Heart left ventricle (tissue), 16 donors: ENCODE measurements around the gene GGACT. TPM values are rescaled to one million over a fixed set of nuclear protein-coding genes. Genes with fewer than 3 reads are reported as not detected.
A peak's percentile ranks its signal among the peaks of the same experiment; 100 is the strongest.

Source experiments
- ATAC-seq, 4 donors: fragments of 200-7000 bp; cut with Tn5 transposase; one replicate each; pipeline ENCODE4 v1.9.1; 2020 to 2022; ENCODE audit warnings: moderate library complexity in 4 of 4, mild to moderate bottlenecking in 3 of 4, moderate number of reproducible peaks in 1 of 4
- DNase-seq, 5 donors: peaks; one replicate each; pipeline ENCODE4 v3.0.0-alpha.2; 2020
- H3K27ac ChIP-seq, 12 donors: fragments of 200-600 bp; sonication (generic) in 4 of 12; one replicate each; pipeline versions ENCODE4 v1.5.0 to v1.8.0; 2016 to 2022; ENCODE audit warnings: mild to moderate bottlenecking in 2 of 12
- H3K27me3 ChIP-seq, 9 donors: fragments of 200-600 bp; sonication (generic) in 2 of 9; one replicate each; pipeline versions ENCODE4 v1.5.1 to v1.8.0; 2016 to 2022; ENCODE audit warnings: mild to moderate bottlenecking in 3 of 9
- H3K36me3 ChIP-seq, 9 donors: fragments of 200-600 bp; sonication (generic) in 2 of 9; one replicate each; pipeline versions ENCODE4 v1.5.0 to v1.8.0; 2018 to 2022; ENCODE audit warnings: mild to moderate bottlenecking in 2 of 9
- H3K4me1 ChIP-seq, 12 donors: fragments of 200-600 bp; sonication (generic) in 4 of 12; one replicate each; pipeline versions ENCODE4 v1.5.0 to v1.8.0; 2016 to 2022; ENCODE audit warnings: mild to moderate bottlenecking in 3 of 12
- H3K4me3 ChIP-seq, 12 donors: fragments of 200-600 bp; sonication (generic) in 4 of 12; one replicate each; pipeline versions ENCODE4 v1.5.0 to v1.8.0; 2017 to 2022; ENCODE audit warnings: mild to moderate bottlenecking in 9 of 12, moderate library complexity in 4 of 12
- H3K9me3 ChIP-seq, 12 donors: fragments of 200-600 bp; sonication (generic) in 4 of 12; one replicate each; pipeline versions ENCODE4 v1.5.0 to v1.8.0; 2016 to 2022; ENCODE audit warnings: mild to moderate bottlenecking in 1 of 12
- CTCF ChIP-seq, 12 donors: fragments of 200-600 bp; sonication (generic) in 4 of 12; IDR thresholded peaks; one replicate each; pipeline versions ENCODE4 v1.5.0 to v1.8.0; 2018 to 2022; ENCODE audit warnings: antibody characterized with exemption in 12 of 12, mild to moderate bottlenecking in 5 of 12
- POLR2A ChIP-seq, 2 donors: fragments of 450-650 bp; IDR thresholded peaks; one replicate each; pipeline ENCODE4 v1.6.1; 2017; ENCODE audit warnings: antibody characterized with exemption in 2 of 2, mild to moderate bottlenecking in 2 of 2, moderate library complexity in 2 of 2
- WGBS, 4 donors: extraction: QIAGEN DNeasy Blood & Tissue Kit in 2 of 4; methylation state at CpG; one replicate each; pipeline versions ENCODE4 v1.1.5 to v1.1.7; 2013 to 2018; 5-methylcytosine and 5-hydroxymethylcytosine counted together
- intact Hi-C, 10 donors: fragments of 100-400 bp; cut with DNase I; formaldehyde crosslinking; loops; one replicate each; pipeline versions ENCODE4 v1.11.1 to v1.14.2; 2022
- polyA plus RNA-seq, 2 donors: library from polyadenylated mRNA; stranded (reverse); fragments of 200-250 nt; gene quantifications; one replicate each; pipeline ENCODE4 v1.2.3, GENCODE V29; 2013
- total RNA-seq, 9 donors: library from RNA; depleted of rRNA in 2 of 9; stranded (reverse); fragments of >200 nt in 2 of 9; fragmentation: NEBNext Ultra II Directional in 3 of 9; extraction: Animal tissue kit (Norgen Biotek cat#: 25700) in 3 of 9; gene quantifications; one replicate each; pipeline versions ENCODE4 v1.1.0 to v1.2.4, GENCODE V29; 2016 to 2023
- donor health status: ischemic (EF 13 %, LVEDD 7.1; RV severe dilation, severe dysfunction).
- donor health status: healthy with polysubstance abuse.
- donor health status: DM: no; HTN: yes; CAD: no.
- donor health status: DM: no; HTN: no; CAD: no.
- donor health status: ischemic (EF 25% LVEDD 6.9; RV normal size, moderate dysfunction).
- donor health status: ischemic (EF 25% LVEDD 5.7; RV mildly dilated, moderate dysfunction).
- donor health status: healthy.
- donor health status: DM: yes; HTN: yes; CAD: no.
- donor health status: ischemic (EF 35%, LVEDD 5.7; RV mildly dilated, moderate dysfunction).
- donor health status: nonischemic (EF 11% LVEDD 7.7; RV severe dilation, severe dysfunction).
- donor health status: DM: yes; HTN: yes; CAD: no.
- donor health status: PGD.
- donor health status: ischemic (EF 29% LVEDD 5.4; RV normal size, mild dysfunction).
- donor health status: nonischemic (EF 23%, LVEDD 6.1; RV moderate dilation, normal function).

The GGACT gene
- total and polyA plus RNA-seq, 11 donors: 0.34 to 3.9 (median 1.3) TPM

- DNase-seq: no peak
- peaks cover 0 to 16% (median 5%) of the 10 kb centered on the region in 9 donors for H3K36me3 ChIP-seq
- no peaks in the 10 kb centered on the region for H3K27me3 ChIP-seq
- H3K4me1 ChIP-seq: peaks cover 0 to 35% (median 0%) of the 10 kb centered on the region in 12 donors
- H3K4me3 ChIP-seq: no peak overlapping the region
- H3K9me3 ChIP-seq: no peaks in the 10 kb centered on the region
- H3K27ac ChIP-seq: peak overlapping the region in 1 of 12 donors; percentile 59
- intact Hi-C loops: no loop called here
- TF ChIP-seq CTCF (IDR thresholded peaks at IDR 0.05) (no peak), POLR2A (IDR thresholded peaks at IDR 0.05) (no peak)
- peak in 2 of 4 donors; percentile 27 to 37 for ATAC-seq
- 85 to 92% (median 89%) methylated on average over 6 of the region's 6 CpGs for WGBS, 4 donors
Measured at GRCh38 chr13:100608906-100609305, 20.3 kb upstream of the GGACT start.

DNA sequence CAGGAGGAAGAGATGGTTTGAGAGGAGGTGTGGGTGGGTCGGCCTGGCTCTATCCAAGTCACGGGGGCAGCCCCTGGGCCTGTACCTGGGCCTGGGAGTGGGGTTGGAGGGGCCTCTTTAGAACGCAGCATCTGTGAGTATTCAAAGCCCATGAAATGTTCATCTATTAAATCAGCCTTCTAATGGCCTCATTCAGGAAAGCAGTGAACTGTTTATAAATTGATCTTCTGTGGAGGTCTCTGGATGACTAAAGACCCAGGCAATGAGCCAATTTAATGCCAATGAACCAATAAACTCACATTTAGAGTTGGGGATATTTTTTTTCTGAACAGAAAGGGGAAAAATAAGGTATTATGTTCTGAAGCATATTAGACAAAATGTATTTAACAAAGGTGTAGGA is 19.9 kb upstream of the GGACT start:
- TF ChIP-seq POLR2A (IDR thresholded peaks at IDR 0.05) (no peak), CTCF (IDR thresholded peaks at IDR 0.05) (no peak)
- no peak for DNase-seq
- intact Hi-C loops: no loop called here
- no peak for ATAC-seq
- Histone ChIP-seq H3K9me3 (no peaks in the 10 kb centered on the region), H3K27ac (peak overlapping the region in 1 of 12 donors; percentile 59), H3K4me3 (no peak overlapping the region), H3K27me3 (no peaks in the 10 kb centered on the region), H3K4me1 (peaks cover 0 to 35% (median 0%) of the 10 kb centered on the region in 12 donors), H3K36me3 (peaks cover 0 to 18% (median 5%) of the 10 kb centered on the region in 9 donors)
- WGBS, 4 donors: 93 to 98% (median 96%) methylated on average over 3 of the region's 3 CpGs

DNA sequence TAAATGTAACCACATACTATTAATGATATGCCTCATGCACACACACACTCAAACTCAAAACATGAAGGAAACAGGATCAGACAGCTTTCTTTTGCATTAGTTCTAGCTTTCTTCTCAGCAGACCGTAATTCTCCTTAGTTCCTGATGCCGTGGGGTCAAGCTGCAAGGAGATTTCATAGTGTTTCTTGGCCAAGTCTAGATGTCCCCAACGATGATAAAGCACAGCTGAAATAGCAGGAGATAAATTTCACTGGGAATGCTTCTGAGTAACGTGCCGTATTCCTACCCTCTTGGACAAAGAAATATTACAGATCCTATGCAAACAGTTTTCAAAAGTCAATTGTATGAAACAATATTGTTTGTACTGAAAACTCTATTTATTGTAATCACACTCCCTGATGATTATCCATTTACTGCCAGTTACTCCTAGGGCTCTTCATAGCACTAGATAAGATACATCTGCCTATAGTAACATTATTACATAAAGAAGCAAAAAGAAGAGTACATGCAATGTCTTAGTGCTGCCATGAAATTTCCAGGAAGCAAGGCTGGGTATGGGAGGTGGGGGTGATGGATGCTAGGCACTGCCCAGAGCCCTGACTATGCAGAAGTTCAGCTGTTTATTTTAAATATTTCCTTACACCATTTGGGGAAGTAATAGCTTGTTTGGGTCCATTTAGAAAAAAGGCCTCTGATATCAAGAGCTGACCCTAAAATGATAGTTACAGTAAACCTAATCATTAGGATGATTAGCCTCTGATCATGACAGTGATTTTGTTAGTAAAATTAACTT is 16.5 kb upstream of the GGACT start:
- H3K9me3 ChIP-seq: no peaks in the 10 kb centered on the region
- no peak for TF ChIP-seq CTCF (IDR thresholded peaks at IDR 0.05)
- no peak for TF ChIP-seq POLR2A (IDR thresholded peaks at IDR 0.05)
- peak in 1 of 4 donors; percentile 28 for ATAC-seq
- H3K4me3 ChIP-seq: no peak overlapping the region
- intact Hi-C loops: no loop called here
- no peak overlapping the region for H3K27ac ChIP-seq
- H3K27me3 ChIP-seq: no peaks in the 10 kb centered on the region
- peaks cover 0 to 23% (median 0%) of the 10 kb centered on the region in 12 donors for H3K4me1 ChIP-seq
- peaks cover 0 to 10% (median 0%) of the 10 kb centered on the region in 9 donors for H3K36me3 ChIP-seq
- DNase-seq: no peak
- WGBS, 4 donors: 58 to 62% (median 61%) methylated on average over 5 of the region's 5 CpGs

DNA sequence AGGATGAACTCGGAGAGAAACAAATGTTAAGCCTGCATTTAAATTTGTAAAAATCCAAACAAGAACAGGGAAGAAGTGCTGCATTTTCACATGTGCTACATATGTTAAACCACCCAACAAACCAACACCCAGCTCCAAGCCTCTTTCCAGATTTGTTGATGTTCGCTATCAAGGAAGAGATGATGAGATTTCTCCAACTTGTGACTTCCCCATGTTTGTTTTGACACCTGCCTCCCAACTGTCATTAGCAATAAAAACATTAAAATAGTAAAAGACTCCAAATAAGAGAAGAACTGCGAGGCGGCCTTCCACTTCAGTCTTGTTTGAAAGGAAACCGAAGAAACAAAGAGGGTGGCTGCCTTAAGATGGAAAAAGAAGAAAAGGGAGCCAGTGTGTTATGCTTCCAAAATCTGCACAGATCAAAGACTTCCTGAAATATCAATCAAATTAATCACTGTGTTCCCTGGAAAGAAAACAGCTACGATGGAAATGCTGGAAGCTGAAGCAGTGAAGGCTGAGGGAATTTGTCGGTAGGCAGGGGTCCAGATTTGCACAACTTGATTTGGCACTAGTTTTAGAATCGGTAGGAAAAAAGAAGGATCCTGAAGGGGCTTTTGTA is 14.0 kb upstream of the GGACT start:
- Histone ChIP-seq H3K27me3 (no peaks in the 10 kb centered on the region), H3K4me3 (no peak overlapping the region), H3K27ac (no peak overlapping the region), H3K4me1 (peaks cover 0 to 4% (median 0%) of the 10 kb centered on the region in 12 donors), H3K36me3 (peaks cover 0 to 10% (median 0%) of the 10 kb centered on the region in 9 donors), H3K9me3 (no peaks in the 10 kb centered on the region)
- intact Hi-C loops: no loop called here
- DNase-seq (no peak), ATAC-seq (no peak)
- 72 to 77% (median 76%) methylated on average over 8 of the region's 8 CpGs for WGBS, 4 donors
- TF ChIP-seq POLR2A (IDR thresholded peaks at IDR 0.05) (no peak), CTCF (IDR thresholded peaks at IDR 0.05) (no peak)
